AG09319 (cell line): ENCODE results near the gene SCYGR4.
"Not testable (repeated sequence)": the region's sequence is repeated elsewhere in the genome, so short reads cannot be mapped to it uniquely, and the experiment has no call there.

ENCODE experiments used
- DNase-seq: peaks from one replicate; pipeline ENCODE4 v3.0.0-alpha.2; 2010; ENCODE audit warnings: low read depth; ENCODE audit errors: extremely low read depth
- CTCF ChIP-seq: IDR thresholded peaks from 2 replicates; pipeline ENCODE4 v1.5.1; 2011; ENCODE audit warnings: low read depth, mild to moderate bottlenecking, inconsistent platforms, low read length, moderate library complexity

The SCYGR4 gene

DNA sequence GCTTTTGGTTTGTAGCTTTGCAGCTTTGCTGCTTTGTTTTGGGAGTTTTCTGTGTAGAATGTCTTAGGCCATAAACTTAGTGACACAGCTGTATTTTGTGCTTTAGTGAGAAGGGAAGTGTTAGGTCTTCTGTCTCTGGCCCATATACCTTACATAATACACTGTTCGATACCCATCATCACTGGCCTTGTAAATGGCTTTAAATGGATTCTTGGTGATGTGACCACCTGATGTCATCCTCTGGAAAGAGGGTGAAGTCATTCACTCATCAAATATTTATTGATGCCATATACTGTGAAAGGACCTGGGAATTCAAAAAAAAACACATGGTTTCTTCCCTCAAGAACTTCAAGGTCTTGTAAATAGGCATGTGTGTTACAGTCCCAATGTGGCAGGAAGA is 37.5 kb upstream of the SCYGR4 start:
- TF ChIP-seq CTCF: no peak
- no peak for DNase-seq

GRCh38 chr2:227582369-227582768 is 34.9 kb upstream of the SCYGR4 start:
- no peak for DNase-seq
- TF ChIP-seq CTCF: no peak

DNA sequence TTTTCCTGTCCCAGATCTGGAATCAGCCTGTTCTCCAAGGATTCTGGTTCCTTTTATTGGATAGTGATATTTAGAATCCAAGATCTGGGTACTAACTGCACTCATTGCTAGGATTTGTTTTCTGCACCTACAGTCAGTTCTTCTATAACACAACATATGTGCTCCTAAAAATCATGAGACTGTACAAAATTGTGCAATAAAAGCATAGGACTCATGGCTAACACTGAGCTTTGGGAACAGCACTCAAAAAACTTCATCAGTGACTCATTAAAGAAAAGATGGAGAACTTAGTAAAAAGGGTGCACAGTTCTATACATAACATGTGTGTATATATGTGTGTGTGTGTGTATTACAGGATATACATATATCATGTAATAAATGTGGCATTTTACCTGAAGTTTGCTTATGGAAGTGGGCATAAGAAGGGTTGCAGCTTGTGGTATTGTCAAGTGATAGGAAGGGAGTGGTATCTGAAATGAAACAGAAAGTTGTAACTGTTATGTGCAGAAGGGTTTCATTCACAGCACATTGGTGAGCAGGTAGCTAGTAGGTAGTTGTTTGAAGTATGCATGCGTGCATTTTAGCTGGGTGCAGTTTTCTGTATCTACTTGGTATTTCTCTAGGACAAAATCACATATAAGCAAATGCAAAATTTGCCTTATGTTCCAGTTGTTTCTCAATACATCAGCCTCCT is 24.5 kb upstream of the SCYGR4 start:
- no peak for TF ChIP-seq CTCF
- no peak for DNase-seq

DNA sequence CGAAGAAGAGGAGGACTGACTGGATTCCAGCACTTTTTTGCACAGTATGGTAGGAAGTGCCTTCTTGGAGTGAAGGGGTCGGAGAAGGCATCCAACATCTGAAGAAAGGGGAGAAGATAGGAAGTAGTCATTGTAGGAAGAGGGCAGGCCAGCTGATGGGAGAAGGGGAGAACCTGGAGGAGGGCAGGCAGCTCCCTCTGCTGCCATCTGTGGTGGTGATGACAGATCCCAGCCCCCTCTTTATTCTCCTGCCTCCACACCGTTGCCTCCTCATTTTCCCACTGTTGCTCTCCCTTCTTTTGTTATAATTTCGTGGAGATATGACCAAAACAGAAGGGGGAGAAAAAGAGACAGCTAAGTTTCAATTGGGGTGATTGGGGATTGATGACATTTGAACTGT is 21.5 kb upstream of the SCYGR4 start:
- TF ChIP-seq CTCF: no peak

DNA sequence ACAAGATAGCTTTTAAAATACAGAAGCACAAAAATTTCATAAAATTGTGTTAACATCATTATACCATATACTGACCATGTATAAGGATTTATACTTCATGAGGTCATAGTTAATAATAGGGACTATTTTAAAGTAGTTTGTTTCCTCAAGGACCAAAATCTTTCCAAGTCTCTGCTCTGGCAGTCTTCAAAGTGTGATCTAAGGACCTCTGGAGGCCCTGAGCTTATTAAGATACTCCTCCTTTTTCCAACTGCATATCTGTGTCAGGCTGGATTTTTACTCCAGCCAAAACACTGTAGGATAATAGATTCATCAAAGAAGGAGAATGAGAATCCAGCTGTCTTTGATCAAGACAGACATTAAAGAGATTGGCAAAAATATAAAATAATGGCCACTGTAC is 20.3 kb upstream of the SCYGR4 start:
- DNase-seq: no peak
- TF ChIP-seq CTCF: no peak

More for the DNA sequence above, 21.5 kb upstream of the SCYGR4 start:
- no peak for DNase-seq

DNA sequence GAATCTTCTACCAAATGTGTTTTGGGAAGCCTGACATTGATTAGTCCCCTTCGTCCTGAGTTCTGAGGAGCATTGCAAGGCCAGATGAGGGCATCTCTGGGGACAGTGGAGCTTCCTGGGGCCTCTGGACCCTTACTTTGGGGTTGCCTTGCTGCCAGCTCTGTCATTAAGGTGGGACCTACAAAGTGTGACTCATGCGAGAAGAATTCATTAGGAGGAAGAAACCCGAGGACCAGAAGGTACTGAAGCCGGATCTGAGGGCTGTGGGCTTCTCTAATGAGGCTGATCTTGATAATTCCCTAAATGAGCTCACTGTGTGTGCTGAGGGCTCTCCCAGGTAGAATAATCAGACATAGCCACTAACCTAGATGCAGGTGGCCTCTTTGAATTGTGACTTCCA is 19.3 kb upstream of the SCYGR4 start:
- no peak for DNase-seq
- no peak for TF ChIP-seq CTCF

DNA sequence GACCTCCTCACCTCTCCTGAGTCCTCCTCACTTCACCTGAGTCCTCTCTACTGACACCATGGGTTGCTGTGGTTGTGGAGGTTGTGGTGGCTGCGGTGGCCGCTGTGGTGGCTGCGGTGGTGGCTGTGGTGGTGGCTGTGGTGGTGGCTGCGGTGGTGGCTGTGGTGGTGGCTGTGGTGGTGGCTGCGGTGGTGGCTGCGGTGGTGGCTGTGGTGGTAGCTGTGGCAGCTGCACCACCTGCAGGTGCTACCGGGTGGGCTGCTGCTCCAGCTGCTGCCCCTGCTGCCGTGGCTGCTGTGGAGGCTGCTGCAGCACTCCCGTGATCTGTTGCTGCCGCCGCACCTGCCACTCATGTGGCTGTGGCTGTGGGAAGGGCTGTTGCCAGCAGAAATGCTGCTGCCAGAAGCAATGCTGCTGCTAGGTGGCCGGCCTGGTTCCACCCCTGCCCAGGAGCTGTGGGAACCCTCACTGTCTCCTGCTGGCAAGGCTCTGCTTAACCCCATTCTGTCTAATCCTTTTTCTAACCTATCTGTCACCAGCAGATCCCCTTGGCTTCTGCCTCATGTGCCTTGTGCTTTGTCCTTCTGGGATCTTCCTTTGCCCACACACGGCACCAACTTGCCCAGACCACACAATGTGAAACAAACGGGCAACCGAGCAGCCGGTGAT is 18.3 kb upstream of the SCYGR4 start, which contains the start of gene SCYGR2:
TSS of gene SCYGR2 (plus strand) at position 59 of the 669 bp plus-strand sequence. CDS start at position 59, 0 bp downstream.
- not testable (repeated sequence) for DNase-seq

DNA sequence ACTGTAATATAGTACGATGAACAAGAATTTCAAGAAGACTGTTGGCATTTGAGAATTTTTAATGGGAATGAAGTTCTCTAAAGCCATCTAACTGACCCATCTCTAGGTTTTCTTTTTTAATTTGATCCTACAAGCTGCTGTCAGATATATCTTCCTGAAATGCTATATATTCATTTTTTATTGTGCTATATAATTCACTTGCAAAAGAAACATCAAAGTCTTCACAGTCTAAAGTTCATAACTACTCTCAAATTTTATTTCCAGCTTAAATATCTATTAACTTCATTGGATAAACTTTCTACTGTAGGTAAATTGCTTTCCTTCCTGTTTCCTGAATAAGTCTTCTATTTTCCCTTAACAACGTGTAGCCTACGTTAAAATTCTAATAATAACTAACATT is 14.9 kb upstream of the SCYGR4 start:
- DNase-seq: no peak
- no peak for TF ChIP-seq CTCF
